ENCODE data around the gene SAE1. TPM values are rescaled to one million over a fixed set of nuclear protein-coding genes. Genes with fewer than 3 reads are reported as not detected.
A peak's percentile ranks its signal among the peaks of the same experiment; 100 is the strongest.

The SAE1 gene
- polyA plus RNA-seq, 2 of the 4 experiments (the other 2 are of a cell fraction): 206 to 249 TPM

GRCh38 chr19:47125669-47125938 is 5.0 kb upstream of the SAE1 start:
- TF ChIP-seq FOSB (CRISPR knock-in tag; IDR thresholded peaks at IDR 0.05) (no peak), E2F6 (IDR thresholded peaks at IDR 0.05; ENCODE audit: borderline replicate concordance, low read depth) (no peak), HES2 (IDR thresholded peaks at IDR 0.05) (no peak), FOXS1 (CRISPR knock-in tag; IDR thresholded peaks at IDR 0.05) (no peak), KDM5A (IDR thresholded peaks at IDR 0.05) (no peak), EHF (CRISPR knock-in tag; IDR thresholded peaks at IDR 0.05) (no peak), SMC3 (IDR thresholded peaks at IDR 0.05) (no peak), HMGXB4 (CRISPR knock-in tag; IDR thresholded peaks at IDR 0.05; ENCODE audit: borderline replicate concordance) (no peak), RNF2 (IDR thresholded peaks at IDR 0.05; ENCODE audit: borderline replicate concordance, low read depth) (no peak), MAX (IDR thresholded peaks at IDR 0.05) (no peak), NFE2L2 (conservative IDR thresholded peaks at IDR 0.05; ENCODE audit: low read length) (no peak), ZFP36 (IDR thresholded peaks at IDR 0.05; ENCODE audit: borderline replicate concordance, partially characterized antibody) (no peak), MYC (IDR thresholded peaks at IDR 0.05; ENCODE audit: borderline replicate concordance, low read length) (no peak), NR3C1 (IDR thresholded peaks at IDR 0.05) (no peak), CHD4 (IDR thresholded peaks at IDR 0.05; ENCODE audit: borderline replicate concordance) (no peak), USF2 (IDR thresholded peaks at IDR 0.05) (no peak)
- 0 out of 3 replicates have a peak, but pooled peaks cover 5% of the 10 kb centered on the region for H3K9me3 ChIP-seq
- FAIRE-seq (no peak), DNase-seq (ENCODE audit: low read depth in 1 of 2, low spot score in 1 of 2) (no peak), ATAC-seq (no peak)
- CTCF ChIA-PET: interaction anchor here (0.6 to 12.9 kb wide), 47 partner anchors 9 to 368 kb away, joined by 3 to 128 read pairs (median 5); partner anchors contain the start of genes NPAS1 and ZC3H4
- no peak overlapping the region for H3K27ac ChIP-seq
- H3K4me3 ChIP-seq: no peak overlapping the region
- POLR2A ChIA-PET: interaction anchor here (0.6 to 1.3 kb wide), 3 partner anchors 12 to 210 kb away, joined by 3 to 5 read pairs (median 4); partner anchors contain the start of gene ZC3H4
- H3K4me1 ChIP-seq: peaks cover 28% of the 10 kb centered on the region
- H3K4me2 ChIP-seq: no peak overlapping the region

- DNase-seq (ENCODE audit: low read depth in 1 of 2, low spot score in 1 of 2) (no peak), FAIRE-seq (no peak), ATAC-seq (no peak)
- H3K4me3 ChIP-seq: no peak overlapping the region
- no peak overlapping the region for H3K4me2 ChIP-seq
- 0 out of 3 replicates have a peak, but pooled peaks cover 5% of the 10 kb centered on the region for H3K9me3 ChIP-seq
- POLR2A ChIA-PET: interaction anchor here (1.9 kb wide), 1 partner anchor 96 kb away, joined by 7 read pairs; no protein-coding TSS in a partner anchor
- peaks cover 28% of the 10 kb centered on the region for H3K4me1 ChIP-seq
- peak overlapping the region; percentile 92 to 93; a peak in 4 of 6 replicates for H3K27ac ChIP-seq
- 96% methylated on average over 4 of the region's 4 CpGs for WGBS (ENCODE audit: missing lambda C conversion rate)
- TF ChIP-seq USF2 (IDR thresholded peaks at IDR 0.05) (no peak), RCOR1 (IDR thresholded peaks at IDR 0.05; ENCODE audit: low read depth, low read length) (no peak), E2F6 (IDR thresholded peaks at IDR 0.05; ENCODE audit: borderline replicate concordance, low read depth) (no peak), NPAS2 (CRISPR knock-in tag; IDR thresholded peaks at IDR 0.05; ENCODE audit: borderline replicate concordance) (no peak), KDM1A (IDR thresholded peaks at IDR 0.05; ENCODE audit: low read depth) (no peak), MYC (IDR thresholded peaks at IDR 0.05; ENCODE audit: borderline replicate concordance, low read length) (no peak), FOSL2 (IDR thresholded peaks at IDR 0.05) (no peak), FOSL2 (CRISPR knock-in tag; IDR thresholded peaks at IDR 0.05) (no peak), JUNB (IDR thresholded peaks at IDR 0.05) (no peak), HDAC2 (IDR thresholded peaks at IDR 0.05) (no peak), EHF (CRISPR knock-in tag; IDR thresholded peaks at IDR 0.05) (no peak), RNF2 (IDR thresholded peaks at IDR 0.05; ENCODE audit: borderline replicate concordance, low read depth) (no peak), FOXS1 (CRISPR knock-in tag; IDR thresholded peaks at IDR 0.05) (no peak), MAZ (IDR thresholded peaks at IDR 0.05; ENCODE audit: borderline replicate concordance, low read depth, low read length) (no peak), JUN (IDR thresholded peaks at IDR 0.05) (no peak), RFX5 (IDR thresholded peaks at IDR 0.05) (no peak), CBX8 (IDR thresholded peaks at IDR 0.05) (no peak), POLR2AphosphoS2 (conservative IDR thresholded peaks at IDR 0.05; ENCODE audit: low read length) (no peak)
- CTCF ChIA-PET: interaction anchor here (0.6 to 7.3 kb wide), 3 partner anchors 43 to 138 kb away, joined by 3 to 72 read pairs (median 8); no protein-coding TSS in a partner anchor
Measured at GRCh38 chr19:47129579-47129978, 1.1 kb upstream of the SAE1 start.
